Measurements from ENCODE around the gene CXXC5.

- TF ChIP-seq CTCF (IDR thresholded peaks at IDR 0.05) (no peak), POLR2A (IDR thresholded peaks at IDR 0.05) (no peak), EP300 (IDR thresholded peaks at IDR 0.05) (no peak)
Measured at GRCh38 chr5:139669662-139670368, 21.7 kb downstream of the CXXC5 start.
